SK-N-SH (cell line): ENCODE measurements around the gene MYMX.

Source experiments
- CTCF ChIP-seq: fragments of 200-600 bp; sonication (generic); IDR thresholded peaks from 2 replicates; pipeline ENCODE4 v1.6.1; 2017; ENCODE audit warnings: antibody characterized with exemption, mild to moderate bottlenecking, moderate library complexity
- ELF1 ChIP-seq: IDR thresholded peaks from 2 replicates; pipeline ENCODE4 v1.4.0; 2012
- JUND ChIP-seq: IDR thresholded peaks from 2 replicates; pipeline ENCODE4 v1.4.0; 2012
- MAX ChIP-seq: IDR thresholded peaks from 2 replicates; pipeline ENCODE4 v1.4.0; 2012; ENCODE audit warnings: low read depth
- RAD21 ChIP-seq: IDR thresholded peaks from 2 replicates; pipeline ENCODE4 v1.6.1; 2012; ENCODE audit warnings: mild to moderate bottlenecking, low read length
- TAF1 ChIP-seq: IDR thresholded peaks from 2 replicates; pipeline ENCODE4 v1.6.1; 2012; ENCODE audit warnings: low read depth, mild to moderate bottlenecking, low read length, moderate library complexity, borderline replicate concordance

- TF ChIP-seq CTCF: peak; percentile 65
- no peak for TF ChIP-seq RAD21
- TF ChIP-seq ELF1: no peak
- no peak for TF ChIP-seq MAX
- no peak for TF ChIP-seq TAF1
- no peak for TF ChIP-seq JUND
Observed at GRCh38 chr6:44253307-44254101, 36.8 kb downstream of the MYMX start.
